Subcutaneous preadipocyte (primary cell): ENCODE results near the gene RAD23A. TPM values are rescaled to one million over a fixed set of nuclear protein-coding genes. Genes with fewer than 3 reads are reported as not detected.

Source experiments
- small RNA-seq: library from RNA; depleted of rRNA; stranded (forward); fragments of <200 nt; gene quantifications from one replicate; pipeline ENCODE3, GENCODE V24; 2012
- total RNA-seq: library from RNA; depleted of rRNA; stranded (reverse); fragments of >200 nt; gene quantifications from 2 replicates; pipeline ENCODE4 v1.2.3, GENCODE V29; 2012

RAD23A gene
- total RNA-seq = 121 and 125 TPM in 2 replicates

GRCh38 chr19:12945479-12946091 is at the start of gene RAD23A:
Gene RAD23A, plus strand, starts transcription at chr19:12945862. Its CDS starts 87 bp downstream, at chr19:12945949.

DNA sequence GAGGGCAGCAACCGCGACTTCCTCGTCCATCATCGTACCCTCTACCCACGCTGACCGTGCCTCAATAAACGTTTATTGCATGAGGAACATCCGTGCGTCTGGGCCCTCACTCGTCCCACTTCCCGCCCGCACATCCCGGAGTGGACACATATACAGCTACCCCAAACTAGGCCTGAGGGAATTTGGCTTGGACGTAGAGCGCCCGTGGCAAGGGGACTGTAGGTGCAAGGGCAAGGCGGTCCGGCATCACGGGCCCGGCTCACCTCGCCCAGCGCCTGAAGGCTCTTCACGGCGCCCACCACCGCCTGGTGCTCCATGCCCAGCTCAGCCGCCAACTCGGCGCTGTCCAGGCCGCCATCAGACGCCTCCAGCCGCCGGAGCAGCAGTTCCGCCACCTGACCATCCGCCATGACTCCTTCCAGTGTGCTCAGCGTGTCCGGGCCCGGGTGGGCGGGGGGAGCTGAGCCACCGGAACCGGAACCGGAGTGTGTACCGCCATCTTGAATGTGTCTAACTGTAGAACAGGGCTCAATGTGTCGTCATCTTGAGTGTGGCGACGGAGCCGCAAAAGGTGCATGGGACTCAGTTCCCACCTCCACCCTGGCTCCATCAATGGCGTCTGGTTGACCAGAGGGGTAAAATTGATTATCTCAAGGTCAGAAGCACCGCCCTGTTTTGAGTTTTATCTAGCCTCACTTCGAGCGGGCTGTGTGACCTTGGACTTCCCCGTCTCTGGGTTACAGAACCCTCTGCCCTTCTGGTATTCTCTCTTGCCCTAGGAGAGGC is 12.2 kb upstream of the RAD23A start, which contains the start of gene FARSA:
Gene FARSA, minus strand, starts transcription at position 425 of the 786 bp plus-strand sequence. Its CDS starts 15 bp downstream, at position 410.

DNA sequence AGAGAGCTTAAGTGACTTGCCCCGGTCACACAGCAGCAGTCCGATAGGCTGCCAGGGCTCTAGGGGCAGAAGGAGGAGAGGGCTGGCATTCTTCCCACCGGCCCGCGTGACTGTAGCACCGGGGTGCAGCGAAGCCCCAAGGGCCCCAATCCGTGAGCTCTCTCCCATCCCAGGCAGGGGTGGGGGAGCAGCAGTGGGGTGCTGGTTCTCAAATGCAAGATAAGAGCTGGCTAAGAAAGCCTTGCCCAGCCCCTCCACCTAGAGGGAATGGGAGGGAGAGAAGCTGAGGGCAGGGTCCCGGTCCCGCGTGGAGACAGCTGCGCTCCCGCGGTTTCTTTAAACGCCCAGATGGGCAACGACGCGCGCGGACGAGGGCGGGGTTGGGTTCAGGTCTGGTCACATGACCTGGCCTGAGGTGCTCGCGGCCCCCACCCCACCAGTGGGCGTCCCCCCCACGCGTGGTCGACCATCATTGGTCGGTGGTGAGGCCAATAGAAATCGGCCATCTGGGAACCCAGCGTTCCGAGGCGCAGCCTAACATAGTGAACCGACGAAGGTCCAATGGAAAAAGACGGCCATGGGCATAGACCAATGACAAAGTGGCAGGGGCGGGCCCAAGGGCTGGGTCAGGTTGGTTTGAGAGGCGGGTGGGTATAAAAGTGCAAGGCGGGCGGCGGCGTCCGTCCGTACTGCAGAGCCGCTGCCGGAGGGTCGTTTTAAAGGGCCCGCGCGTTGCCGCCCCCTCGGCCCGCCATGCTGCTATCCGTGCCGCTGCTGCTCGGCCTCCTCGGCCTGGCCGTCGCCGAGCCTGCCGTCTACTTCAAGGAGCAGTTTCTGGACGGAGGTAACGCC is 7.5 kb upstream of the RAD23A start, which contains the start of gene CALR:
Gene CALR, plus strand, starts transcription at position 683 of the 852 bp plus-strand sequence. Its CDS starts 71 bp downstream, at position 754.

GRCh38 chr19:12956446-12957388 is 11.1 kb downstream of the RAD23A start, which contains the start of gene GADD45GIP1:
Gene GADD45GIP1, minus strand, starts transcription at chr19:12957223. Its CDS starts 11 bp downstream, at chr19:12957212.

GRCh38 chr19:12969292-12969988 is 23.8 kb downstream of the RAD23A start, which contains the start of gene DAND5:
Gene DAND5, plus strand, starts transcription at chr19:12969576. Its CDS starts 85 bp downstream, at chr19:12969661.

GRCh38 chr19:12994701-12995595 is 49.3 kb downstream of the RAD23A start, which contains the start of gene NFIX:
Gene NFIX, plus strand, starts transcription at chr19:12995475. Its CDS starts 363 bp downstream, at chr19:12995838.

Small RNA genes lying within 50 kb of the gene (small RNA-seq; reads per million reads assigned to genes)
- gene MIR5695 (0.25 reads per million), gene MIR6515 (0.38 reads per million, percentile 18 among the genes with 10 or more reads in this experiment)

Other genes with a start within 250 kb of the RAD23A start
- gene FBXW9, start 249.2 kb upstream of the RAD23A start, total RNA-seq = 18.2 and 23.5 TPM in 2 replicates
- 43.0 and 54.0 TPM in 2 replicates for gene TNPO2, start 221.9 kb upstream of the RAD23A start, total RNA-seq
- gene TRIR, start 211.2 kb upstream of the RAD23A start, total RNA-seq = 131 and 163 TPM in 2 replicates
- gene GET3, start 208.4 kb upstream of the RAD23A start, total RNA-seq = 92.7 and 97.0 TPM in 2 replicates
- gene BEST2, start 194.1 kb upstream of the RAD23A start, total RNA-seq = not detected in 2 replicates
- gene HOOK2, start 170.3 kb upstream of the RAD23A start, total RNA-seq = 6.8 and 7.7 TPM in 2 replicates
- gene JUNB, start 154.4 kb upstream of the RAD23A start, total RNA-seq = 53.4 and 101 TPM in 2 replicates
- gene PRDX2, start 144.1 kb upstream of the RAD23A start, total RNA-seq = 91.5 and 105 TPM in 2 replicates
- gene THSD8, start 143.8 kb upstream of the RAD23A start, total RNA-seq = not detected in 2 replicates
- gene RNASEH2A, start 139.3 kb upstream of the RAD23A start, total RNA-seq = 33.6 and 41.9 TPM in 2 replicates
- not detected in 2 replicates for gene RTBDN, start 111.3 kb upstream of the RAD23A start, total RNA-seq
- 0.20 TPM in 1 of 2 replicates, not detected in the other for gene MAST1, start 107.3 kb upstream of the RAD23A start, total RNA-seq
- gene DNASE2, start 64.4 kb upstream of the RAD23A start, total RNA-seq = 13.5 and 14.0 TPM in 2 replicates
- gene KLF1, start 58.7 kb upstream of the RAD23A start, total RNA-seq = 0.37 TPM in 1 of 2 replicates, not detected in the other
- gene GCDH, start 54.7 kb upstream of the RAD23A start, total RNA-seq = 28.7 and 37.8 TPM in 2 replicates
- gene SYCE2, start 26.6 kb upstream of the RAD23A start, total RNA-seq = 0.20 and 0.73 TPM in 2 replicates
- 73.5 and 89.5 TPM in 2 replicates for gene FARSA, start 12.2 kb upstream of the RAD23A start, total RNA-seq
- 1,887 and 1,968 TPM in 2 replicates for gene CALR, start 7.3 kb upstream of the RAD23A start, total RNA-seq
- 20.5 and 21.7 TPM in 2 replicates for gene GADD45GIP1, start 11.4 kb downstream of the RAD23A start, total RNA-seq
- not detected in 2 replicates for gene DAND5, start 23.7 kb downstream of the RAD23A start, total RNA-seq
- gene NFIX, start 49.6 kb downstream of the RAD23A start, total RNA-seq = 66.5 and 73.9 TPM in 2 replicates
- gene LYL1, start 157.0 kb downstream of the RAD23A start, total RNA-seq = 0.73 and 0.98 TPM in 2 replicates
- gene TRMT1, start 170.9 kb downstream of the RAD23A start, total RNA-seq = 35.3 and 39.9 TPM in 2 replicates
- 78.6 and 111 TPM in 2 replicates for gene NACC1, start 172.4 kb downstream of the RAD23A start, total RNA-seq
- gene STX10, start 204.5 kb downstream of the RAD23A start, total RNA-seq = 62.4 and 84.5 TPM in 2 replicates
- 12.5 and 24.0 TPM in 2 replicates for gene IER2, start 204.5 kb downstream of the RAD23A start, total RNA-seq